Measurements from ENCODE around the gene MALAT1.
A peak's percentile ranks its signal among the peaks of the same experiment; 100 is the strongest.

The MALAT1 gene

GRCh38 chr11:65505466-65506289, 6.8 kb downstream of the MALAT1 start:
- TF ChIP-seq GLIS3 (CRISPR knock-in tag; IDR thresholded peaks at IDR 0.05) (peak; percentile 95), PPARA (CRISPR knock-in tag; IDR thresholded peaks at IDR 0.05; ENCODE audit: borderline replicate concordance) (no peak), BACH2 (CRISPR knock-in tag; IDR thresholded peaks at IDR 0.05; ENCODE audit: borderline replicate concordance) (no peak), ZNF565 (CRISPR knock-in tag; conservative IDR thresholded peaks at IDR 0.05; ENCODE audit: low read depth) (peak; percentile 10; the same call in 1 of the 2 replicates), ZC3H10 (CRISPR knock-in tag; IDR thresholded peaks at IDR 0.05) (peak; percentile 88), SNAI2 (CRISPR knock-in tag; IDR thresholded peaks at IDR 0.05) (peak; percentile 61), PATZ1 (CRISPR knock-in tag; IDR thresholded peaks at IDR 0.05; ENCODE audit: borderline replicate concordance) (peak; percentile 77), TCF4 (CRISPR knock-in tag; IDR thresholded peaks at IDR 0.05; ENCODE audit: borderline replicate concordance) (0 out of 2 replicates have a peak, but pooled peaks have one; percentile 10), TOX (CRISPR knock-in tag; IDR thresholded peaks at IDR 0.05; ENCODE audit: borderline replicate concordance) (peak; percentile 80), RARB (CRISPR knock-in tag; IDR thresholded peaks at IDR 0.05) (peak; percentile 92), ZFP30 (CRISPR knock-in tag; IDR thresholded peaks at IDR 0.05) (no peak), ZFP3 (CRISPR knock-in tag; IDR thresholded peaks at IDR 0.05) (no peak), ARNTL (CRISPR knock-in tag; IDR thresholded peaks at IDR 0.05; ENCODE audit: borderline replicate concordance, low read depth) (peak; percentile 51; the same call in 1 of the 2 replicates), ZNF8 (CRISPR knock-in tag; IDR thresholded peaks at IDR 0.05) (no peak), ZNF70 (CRISPR knock-in tag; IDR thresholded peaks at IDR 0.05) (no peak), OSR1 (CRISPR knock-in tag; IDR thresholded peaks at IDR 0.05) (no peak), CSDC2 (CRISPR knock-in tag; IDR thresholded peaks at IDR 0.05) (no peak), POU6F1 (CRISPR knock-in tag; IDR thresholded peaks at IDR 0.05; ENCODE audit: borderline replicate concordance, low read depth) (no peak), ESRRG (CRISPR knock-in tag; IDR thresholded peaks at IDR 0.05) (peak; percentile 86; the same call in 1 of the 2 replicates), CREB5 (CRISPR knock-in tag; IDR thresholded peaks at IDR 0.05; ENCODE audit: low read depth) (peak; percentile 74), ISL1 (CRISPR knock-in tag; IDR thresholded peaks at IDR 0.05) (no peak)
- TF ChIP-seq, protein P1, sequence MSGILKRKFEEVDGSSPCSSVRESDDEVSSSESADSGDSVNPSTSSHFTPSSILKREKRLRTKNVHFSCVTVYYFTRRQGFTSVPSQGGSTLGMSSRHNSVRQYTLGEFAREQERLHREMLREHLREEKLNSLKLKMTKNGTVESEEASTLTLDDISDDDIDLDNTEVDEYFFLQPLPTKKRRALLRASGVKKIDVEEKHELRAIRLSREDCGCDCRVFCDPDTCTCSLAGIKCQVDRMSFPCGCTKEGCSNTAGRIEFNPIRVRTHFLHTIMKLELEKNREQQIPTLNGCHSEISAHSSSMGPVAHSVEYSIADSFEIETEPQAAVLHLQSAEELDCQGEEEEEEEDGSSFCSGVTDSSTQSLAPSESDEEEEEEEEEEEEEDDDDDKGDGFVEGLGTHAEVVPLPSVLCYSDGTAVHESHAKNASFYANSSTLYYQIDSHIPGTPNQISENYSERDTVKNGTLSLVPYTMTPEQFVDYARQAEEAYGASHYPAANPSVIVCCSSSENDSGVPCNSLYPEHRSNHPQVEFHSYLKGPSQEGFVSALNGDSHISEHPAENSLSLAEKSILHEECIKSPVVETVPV (CRISPR knock-in tag; IDR thresholded peaks at IDR 0.05) = peak; percentile 39; the same call in 1 of the 2 replicates
- TF ChIP-seq, protein P2, sequence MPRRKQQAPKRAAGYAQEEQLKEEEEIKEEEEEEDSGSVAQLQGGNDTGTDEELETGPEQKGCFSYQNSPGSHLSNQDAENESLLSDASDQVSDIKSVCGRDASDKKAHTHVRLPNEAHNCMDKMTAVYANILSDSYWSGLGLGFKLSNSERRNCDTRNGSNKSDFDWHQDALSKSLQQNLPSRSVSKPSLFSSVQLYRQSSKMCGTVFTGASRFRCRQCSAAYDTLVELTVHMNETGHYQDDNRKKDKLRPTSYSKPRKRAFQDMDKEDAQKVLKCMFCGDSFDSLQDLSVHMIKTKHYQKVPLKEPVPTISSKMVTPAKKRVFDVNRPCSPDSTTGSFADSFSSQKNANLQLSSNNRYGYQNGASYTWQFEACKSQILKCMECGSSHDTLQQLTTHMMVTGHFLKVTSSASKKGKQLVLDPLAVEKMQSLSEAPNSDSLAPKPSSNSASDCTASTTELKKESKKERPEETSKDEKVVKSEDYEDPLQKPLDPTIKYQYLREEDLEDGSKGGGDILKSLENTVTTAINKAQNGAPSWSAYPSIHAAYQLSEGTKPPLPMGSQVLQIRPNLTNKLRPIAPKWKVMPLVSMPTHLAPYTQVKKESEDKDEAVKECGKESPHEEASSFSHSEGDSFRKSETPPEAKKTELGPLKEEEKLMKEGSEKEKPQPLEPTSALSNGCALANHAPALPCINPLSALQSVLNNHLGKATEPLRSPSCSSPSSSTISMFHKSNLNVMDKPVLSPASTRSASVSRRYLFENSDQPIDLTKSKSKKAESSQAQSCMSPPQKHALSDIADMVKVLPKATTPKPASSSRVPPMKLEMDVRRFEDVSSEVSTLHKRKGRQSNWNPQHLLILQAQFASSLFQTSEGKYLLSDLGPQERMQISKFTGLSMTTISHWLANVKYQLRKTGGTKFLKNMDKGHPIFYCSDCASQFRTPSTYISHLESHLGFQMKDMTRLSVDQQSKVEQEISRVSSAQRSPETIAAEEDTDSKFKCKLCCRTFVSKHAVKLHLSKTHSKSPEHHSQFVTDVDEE (CRISPR knock-in tag; IDR thresholded peaks at IDR 0.05) = no peak
- no peak for ATAC-seq

DNA sequence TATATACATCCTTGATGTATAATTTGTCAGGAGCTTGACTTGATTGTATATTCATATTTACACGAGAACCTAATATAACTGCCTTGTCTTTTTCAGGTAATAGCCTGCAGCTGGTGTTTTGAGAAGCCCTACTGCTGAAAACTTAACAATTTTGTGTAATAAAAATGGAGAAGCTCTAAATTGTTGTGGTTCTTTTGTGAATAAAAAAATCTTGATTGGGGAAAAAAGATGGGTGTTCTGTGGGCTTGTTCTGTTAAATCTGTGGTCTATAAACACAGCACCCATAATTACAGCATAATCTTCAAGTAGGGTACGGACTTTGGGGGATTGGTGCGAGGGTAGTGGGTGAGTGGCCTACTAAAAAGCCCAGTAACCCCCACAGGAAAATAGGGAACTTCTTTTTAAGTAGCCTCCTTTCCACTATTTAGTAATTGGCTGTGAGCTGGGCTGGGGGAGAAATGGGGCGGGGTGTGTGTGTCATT, 7.5 kb downstream of the MALAT1 start:
- no peak for ATAC-seq
- peak; percentile 9 for TF ChIP-seq PATZ1 (CRISPR knock-in tag; IDR thresholded peaks at IDR 0.05; ENCODE audit: borderline replicate concordance)
- TF ChIP-seq, protein P2 (CRISPR knock-in tag; IDR thresholded peaks at IDR 0.05) = no peak
- no peak for TF ChIP-seq BACH2 (CRISPR knock-in tag; IDR thresholded peaks at IDR 0.05; ENCODE audit: borderline replicate concordance)
- no peak; the same call in 1 of the 2 replicates for TF ChIP-seq CREB5 (CRISPR knock-in tag; IDR thresholded peaks at IDR 0.05; ENCODE audit: low read depth)
- no peak for TF ChIP-seq GLIS3 (CRISPR knock-in tag; IDR thresholded peaks at IDR 0.05)
- no peak for TF ChIP-seq ARNTL (CRISPR knock-in tag; IDR thresholded peaks at IDR 0.05; ENCODE audit: borderline replicate concordance, low read depth)

All from SK-N-SH treated with all-trans-retinoic acid at 6 μM for 48 hours (cell line).